Esophagus mucosa (tissue), 1 donor: ENCODE data around the gene DOK4. TPM values are rescaled to one million over a fixed set of nuclear protein-coding genes. Genes with fewer than 3 reads are reported as not detected.
A peak's percentile ranks its signal among the peaks of the same experiment; 100 is the strongest.

Experiments used
- ATAC-seq: fragments of 200-7000 bp; cut with Tn5 transposase; one replicate; pipeline ENCODE4 v1.9.1; 2020
- total RNA-seq: library from RNA; stranded (reverse); gene quantifications from one replicate; pipeline ENCODE4 v1.2.4, GENCODE V29; 2023
- donor health status: DM: yes; HTN: yes; CAD: no.

Gene DOK4
- total RNA-seq, 1 donor from 2014 or later: 25.0 TPM

GRCh38 chr16:57476546-57477410 lies 9.5 kb downstream of the DOK4 start:
- ATAC-seq: no peak

GRCh38 chr16:57475711-57476339 lies 10.5 kb downstream of the DOK4 start:
- peak; percentile 41 for ATAC-seq

GRCh38 chr16:57474671-57475661 lies 11.3 kb downstream of the DOK4 start:
- ATAC-seq: no peak

- no peak for ATAC-seq
These were observed 12.4 kb downstream of the DOK4 start for GRCh38 chr16:57473906-57474305.

- no peak for ATAC-seq
These were observed 13.0 kb downstream of the DOK4 start for GRCh38 chr16:57473176-57473840.

GRCh38 chr16:57472665-57473060 lies 13.6 kb downstream of the DOK4 start:
- no peak for ATAC-seq

- ATAC-seq: no peak
These were observed 14.2 kb downstream of the DOK4 start for GRCh38 chr16:57471852-57472664.

- ATAC-seq: no peak
These were observed 15.1 kb downstream of the DOK4 start for GRCh38 chr16:57471209-57471608.

- no peak for ATAC-seq
These were observed 15.6 kb downstream of the DOK4 start for GRCh38 chr16:57470711-57471110.

- ATAC-seq: peak; percentile 24
These were observed 16.3 kb downstream of the DOK4 start for GRCh38 chr16:57469917-57470470.

GRCh38 chr16:57469046-57469445 lies 17.2 kb downstream of the DOK4 start:
- no peak for ATAC-seq

GRCh38 chr16:57468346-57468745 lies 17.9 kb downstream of the DOK4 start:
- ATAC-seq: no peak

- ATAC-seq: no peak
These were observed 21.8 kb downstream of the DOK4 start for GRCh38 chr16:57464523-57464922.

- peak; percentile 52 for ATAC-seq
These were observed 23.3 kb downstream of the DOK4 start for GRCh38 chr16:57462978-57463362.

- ATAC-seq: peak; percentile 87
These were observed 23.9 kb downstream of the DOK4 start, which contains the start of gene POLR2C for GRCh38 chr16:57462209-57462977. Gene POLR2C, plus strand, starts transcription at chr16:57462679. Its CDS starts 46 bp downstream, at chr16:57462725.

GRCh38 chr16:57452021-57452420 lies 34.3 kb downstream of the DOK4 start:
- ATAC-seq: no peak

- peak; percentile 99 for ATAC-seq
These were observed 38.9 kb downstream of the DOK4 start, which contains the start of the genes CIAPIN1 and COQ9 for GRCh38 chr16:57447186-57447962. Gene CIAPIN1, minus strand, starts transcription at chr16:57447385. Its CDS starts 6,457 bp downstream, at chr16:57440928. Gene COQ9, plus strand, starts transcription at chr16:57447479. Its CDS starts 27 bp downstream, at chr16:57447506.

GRCh38 chr16:57446531-57447185 lies 39.6 kb downstream of the DOK4 start:
- ATAC-seq: peak; percentile 31
